ENCODE data around the gene COMMD10.
"Not testable (repeated sequence)": the region's sequence is repeated elsewhere in the genome, so short reads cannot be mapped to it uniquely, and the experiment has no call there.

COMMD10 gene

GRCh38 chr5:116075191-116075831, 9.5 kb upstream of the COMMD10 start:
- DNase-seq (no peak), ATAC-seq (peak; percentile 29)
- peak overlapping the region; percentile 60 for H3K4me3 Mint-ChIP-seq
- peaks cover 4% of the 10 kb centered on the region for H3K36me3 Mint-ChIP-seq (ENCODE audit: low read depth)
- peaks cover 15% of the 10 kb centered on the region for H3K9me3 Mint-ChIP-seq
- peak overlapping the region; percentile 63 for H3K27ac Mint-ChIP-seq
- H3K4me1 Mint-ChIP-seq = peaks cover 27% of the 10 kb centered on the region
- peaks cover 10% of the 10 kb centered on the region for H3K27me3 Mint-ChIP-seq

DNA sequence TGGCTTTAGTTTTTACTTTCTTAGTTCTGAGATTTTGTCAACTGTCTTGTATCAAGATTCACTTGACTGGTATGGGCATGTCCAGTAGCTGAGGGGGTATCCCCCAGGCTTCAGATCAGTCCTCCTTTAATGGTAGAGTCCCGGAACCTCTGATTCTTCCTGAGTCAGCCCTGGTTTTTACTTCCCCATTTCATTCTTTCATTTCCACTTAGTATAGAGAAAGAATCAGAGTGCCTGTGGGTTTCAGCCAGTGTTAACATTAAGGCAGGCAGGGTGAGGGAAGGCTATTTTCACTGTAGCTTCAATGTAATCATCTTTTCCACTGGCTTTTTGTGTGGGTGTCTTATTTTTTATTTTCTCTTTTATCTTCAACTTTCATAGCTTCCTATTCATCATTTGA, 8.3 kb upstream of the COMMD10 start:
- peaks cover 9% of the 10 kb centered on the region for H3K36me3 Mint-ChIP-seq (ENCODE audit: low read depth)
- peak; percentile 22 for DNase-seq
- H3K4me3 Mint-ChIP-seq = peak overlapping the region; percentile 60
- peaks cover 7% of the 10 kb centered on the region for H3K27me3 Mint-ChIP-seq
- peak overlapping the region; percentile 63 for H3K27ac Mint-ChIP-seq
- H3K9me3 Mint-ChIP-seq = peaks cover 15% of the 10 kb centered on the region
- peak; percentile 95 for ATAC-seq
- peaks cover 30% of the 10 kb centered on the region for H3K4me1 Mint-ChIP-seq

- no peak for ATAC-seq
- no peak overlapping the region for H3K27ac Mint-ChIP-seq
- peaks cover 15% of the 10 kb centered on the region for H3K9me3 Mint-ChIP-seq
- peaks cover 4% of the 10 kb centered on the region for H3K27me3 Mint-ChIP-seq
- no peak for DNase-seq
- H3K36me3 Mint-ChIP-seq (ENCODE audit: low read depth) = peaks cover 15% of the 10 kb centered on the region
- H3K4me1 Mint-ChIP-seq = peaks cover 42% of the 10 kb centered on the region
- no peak overlapping the region for H3K4me3 Mint-ChIP-seq
Measured at GRCh38 chr5:116078199-116078598, 6.6 kb upstream of the COMMD10 start.

DNA sequence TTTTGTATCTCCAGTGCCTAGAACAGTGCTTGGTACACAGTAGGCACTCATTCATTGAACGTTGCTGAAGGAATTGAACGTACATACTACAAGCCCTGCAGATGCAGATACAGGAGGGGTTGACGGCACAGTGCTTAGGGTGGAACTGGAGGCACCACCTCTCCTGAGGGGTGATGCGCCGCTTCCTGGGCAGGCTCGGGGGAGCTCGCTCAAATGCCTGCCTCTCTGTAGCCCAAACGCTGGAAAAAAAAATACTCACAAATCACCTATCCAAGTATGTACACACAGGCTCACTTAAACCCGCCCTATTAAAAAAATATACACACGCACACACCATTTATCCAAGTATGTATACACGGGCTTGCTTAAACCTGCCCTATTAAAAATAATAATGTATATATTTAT, 536 bp upstream of the COMMD10 start:
- ATAC-seq (peak; percentile 36), DNase-seq (peak; percentile 37)
- Mint-ChIP-seq H3K27me3 (no peaks in the 10 kb centered on the region), H3K4me1 (peaks cover 48% of the 10 kb centered on the region), H3K4me3 (peak overlapping the region; percentile 87), H3K36me3 (ENCODE audit: low read depth) (peaks cover 26% of the 10 kb centered on the region), H3K9me3 (no peaks in the 10 kb centered on the region), H3K27ac (peak overlapping the region; percentile 86)

DNA sequence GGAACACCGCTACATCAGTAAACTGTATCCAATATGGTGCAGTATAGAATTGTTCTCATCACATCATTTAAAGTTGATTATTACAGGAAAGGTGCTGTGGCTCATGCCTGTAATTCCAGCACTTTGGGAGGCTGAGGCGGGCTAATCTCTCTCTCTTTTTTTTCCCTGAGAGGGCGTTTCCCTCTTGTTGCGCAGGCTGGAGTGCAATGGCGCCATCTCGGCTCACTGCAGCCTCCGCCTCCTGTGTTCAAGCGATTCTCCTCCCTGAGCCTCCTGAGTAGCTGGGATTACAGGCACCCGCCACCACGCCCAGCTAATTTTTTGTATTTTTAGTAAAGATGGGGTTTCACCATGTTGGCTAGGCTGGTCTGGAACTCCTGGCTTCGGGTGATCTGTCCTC, 1.5 kb downstream of the COMMD10 start:
- H3K9me3 Mint-ChIP-seq, H3K27me3 Mint-ChIP-seq, ATAC-seq, DNase-seq: not testable (repeated sequence)
- Mint-ChIP-seq H3K27ac (peak overlapping the region; percentile 29), H3K4me3 (peak overlapping the region; percentile 36), H3K4me1 (peaks cover 46% of the 10 kb centered on the region), H3K36me3 (ENCODE audit: low read depth) (peaks cover 28% of the 10 kb centered on the region)

GRCh38 chr5:116088062-116088461, 3.2 kb downstream of the COMMD10 start:
- no peak for DNase-seq
- Mint-ChIP-seq H3K36me3 (ENCODE audit: low read depth) (peaks cover 33% of the 10 kb centered on the region), H3K9me3 (no peaks in the 10 kb centered on the region), H3K27me3 (no peaks in the 10 kb centered on the region), H3K4me3 (no peak overlapping the region), H3K4me1 (peaks cover 35% of the 10 kb centered on the region), H3K27ac (no peak overlapping the region)
- no peak for ATAC-seq

GRCh38 chr5:116090302-116090701, 5.5 kb downstream of the COMMD10 start:
- no peak overlapping the region for H3K4me3 Mint-ChIP-seq

GRCh38 chr5:116091416-116091815, 6.6 kb downstream of the COMMD10 start:
- H3K27ac Mint-ChIP-seq = no peak overlapping the region
- peaks cover 13% of the 10 kb centered on the region for H3K4me1 Mint-ChIP-seq
- H3K4me3 Mint-ChIP-seq = no peak overlapping the region

More at GRCh38 chr5:116090302-116090701, 5.5 kb downstream of the COMMD10 start:
- Mint-ChIP-seq H3K36me3 (ENCODE audit: low read depth) (peaks cover 40% of the 10 kb centered on the region), H3K9me3 (no peaks in the 10 kb centered on the region), H3K27ac (no peak overlapping the region), H3K27me3 (no peaks in the 10 kb centered on the region), H3K4me1 (peaks cover 21% of the 10 kb centered on the region)
- no peak for ATAC-seq
- no peak for DNase-seq

GRCh38 chr5:116097301-116097700, 12.5 kb downstream of the COMMD10 start:
- no peak overlapping the region for H3K27ac Mint-ChIP-seq
- no peak overlapping the region for H3K4me3 Mint-ChIP-seq
- DNase-seq (no peak), ATAC-seq (no peak)
- H3K4me1 Mint-ChIP-seq = no peaks in the 10 kb centered on the region
- no peaks in the 10 kb centered on the region for H3K9me3 Mint-ChIP-seq
- peaks cover 60% of the 10 kb centered on the region for H3K36me3 Mint-ChIP-seq (ENCODE audit: low read depth)
- H3K27me3 Mint-ChIP-seq = no peaks in the 10 kb centered on the region

More at GRCh38 chr5:116091416-116091815, 6.6 kb downstream of the COMMD10 start:
- Mint-ChIP-seq H3K27me3 (no peaks in the 10 kb centered on the region), H3K9me3 (no peaks in the 10 kb centered on the region), H3K36me3 (ENCODE audit: low read depth) (peaks cover 43% of the 10 kb centered on the region)
- no peak for DNase-seq
- no peak for ATAC-seq

GRCh38 chr5:116098998-116099397, 14.2 kb downstream of the COMMD10 start:
- Mint-ChIP-seq H3K4me1 (no peaks in the 10 kb centered on the region), H3K27me3 (no peaks in the 10 kb centered on the region), H3K4me3 (no peak overlapping the region), H3K36me3 (ENCODE audit: low read depth) (peaks cover 65% of the 10 kb centered on the region), H3K9me3 (no peaks in the 10 kb centered on the region), H3K27ac (no peak overlapping the region)
- no peak for DNase-seq
- no peak for ATAC-seq

DNA sequence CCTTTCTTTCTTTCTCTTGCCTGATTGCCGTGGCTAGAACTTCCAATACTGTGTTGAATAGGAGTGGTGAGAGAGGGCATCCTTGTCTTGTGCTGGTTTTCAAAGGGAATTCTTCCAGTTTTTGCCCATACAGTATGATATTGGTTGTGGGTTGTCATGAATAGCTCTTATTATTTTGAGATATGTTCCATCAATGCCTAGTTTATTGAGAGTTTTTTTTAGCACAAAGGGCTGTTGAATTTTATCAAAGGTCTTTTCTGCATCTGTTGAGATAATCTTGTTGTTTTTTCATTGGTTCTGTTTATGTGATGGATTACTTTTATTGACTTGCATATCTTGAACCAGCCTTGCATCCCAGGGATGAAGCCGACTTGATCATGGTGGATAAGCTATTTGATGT, 20.1 kb downstream of the COMMD10 start:
- peaks cover 71% of the 10 kb centered on the region for H3K36me3 Mint-ChIP-seq (ENCODE audit: low read depth)

GRCh38 chr5:116115163-116115562, 30.3 kb downstream of the COMMD10 start:
- Mint-ChIP-seq H3K9me3 (peaks cover 37% of the 10 kb centered on the region), H3K36me3 (ENCODE audit: low read depth) (peaks cover 56% of the 10 kb centered on the region)

More for the DNA sequence above, 20.1 kb downstream of the COMMD10 start:
- DNase-seq, H3K9me3 Mint-ChIP-seq, H3K4me1 Mint-ChIP-seq, H3K27me3 Mint-ChIP-seq, ATAC-seq, H3K4me3 Mint-ChIP-seq, H3K27ac Mint-ChIP-seq: not testable (repeated sequence)

GRCh38 chr5:116130471-116130870, 45.6 kb downstream of the COMMD10 start:
- Mint-ChIP-seq H3K4me1 (peaks cover 9% of the 10 kb centered on the region), H3K27me3 (no peaks in the 10 kb centered on the region), H3K4me3 (no peak overlapping the region), H3K36me3 (ENCODE audit: low read depth) (peaks cover 9% of the 10 kb centered on the region), H3K27ac (no peak overlapping the region), H3K9me3 (no peaks in the 10 kb centered on the region)
- ATAC-seq (no peak), DNase-seq (no peak)

More at GRCh38 chr5:116115163-116115562, 30.3 kb downstream of the COMMD10 start:
- H3K27me3 Mint-ChIP-seq = no peaks in the 10 kb centered on the region
- ATAC-seq (no peak), DNase-seq (no peak)
- no peak overlapping the region for H3K27ac Mint-ChIP-seq
- no peak overlapping the region for H3K4me3 Mint-ChIP-seq
- peaks cover 5% of the 10 kb centered on the region for H3K4me1 Mint-ChIP-seq

GRCh38 chr5:116130976-116131375, 46.2 kb downstream of the COMMD10 start:
- Mint-ChIP-seq H3K9me3 (no peaks in the 10 kb centered on the region), H3K4me3 (no peak overlapping the region), H3K36me3 (ENCODE audit: low read depth) (peaks cover 4% of the 10 kb centered on the region), H3K27me3 (no peaks in the 10 kb centered on the region), H3K4me1 (peaks cover 14% of the 10 kb centered on the region), H3K27ac (no peak overlapping the region)
- ATAC-seq = no peak
- DNase-seq = no peak

DNA sequence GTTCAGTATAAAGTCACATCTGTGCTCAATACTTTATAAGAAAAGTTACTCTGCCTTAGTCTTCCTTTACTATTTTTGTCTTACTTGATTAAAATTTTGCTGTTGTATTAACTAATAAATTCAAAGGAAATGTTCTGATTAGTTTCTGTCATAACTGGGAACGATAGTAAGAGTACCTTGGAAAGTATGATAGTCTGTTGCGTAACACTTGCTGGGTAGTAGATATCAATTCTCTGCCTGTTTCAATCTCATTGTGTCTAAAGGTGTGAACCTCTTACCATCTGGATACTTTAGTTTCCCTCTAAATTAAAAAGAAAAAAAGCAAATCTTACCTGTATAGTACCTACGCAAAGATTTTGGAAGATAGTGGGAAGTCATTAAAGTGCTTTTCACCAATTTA, 48.5 kb downstream of the COMMD10 start:
- Mint-ChIP-seq H3K27me3 (no peaks in the 10 kb centered on the region), H3K4me3 (no peak overlapping the region), H3K9me3 (no peaks in the 10 kb centered on the region), H3K4me1 (peaks cover 20% of the 10 kb centered on the region), H3K27ac (no peak overlapping the region), H3K36me3 (ENCODE audit: low read depth) (peaks cover 2% of the 10 kb centered on the region)
- no peak for ATAC-seq
- DNase-seq = no peak
